ENCODE measurements around the gene SPOP. TPM values are rescaled to one million over a fixed set of nuclear protein-coding genes. Genes with fewer than 3 reads are reported as not detected.
A peak's percentile ranks its signal among the peaks of the same experiment; 100 is the strongest.

SPOP gene
- total RNA-seq, 1 donor from 2014 or later = 32.1 TPM

DNA sequence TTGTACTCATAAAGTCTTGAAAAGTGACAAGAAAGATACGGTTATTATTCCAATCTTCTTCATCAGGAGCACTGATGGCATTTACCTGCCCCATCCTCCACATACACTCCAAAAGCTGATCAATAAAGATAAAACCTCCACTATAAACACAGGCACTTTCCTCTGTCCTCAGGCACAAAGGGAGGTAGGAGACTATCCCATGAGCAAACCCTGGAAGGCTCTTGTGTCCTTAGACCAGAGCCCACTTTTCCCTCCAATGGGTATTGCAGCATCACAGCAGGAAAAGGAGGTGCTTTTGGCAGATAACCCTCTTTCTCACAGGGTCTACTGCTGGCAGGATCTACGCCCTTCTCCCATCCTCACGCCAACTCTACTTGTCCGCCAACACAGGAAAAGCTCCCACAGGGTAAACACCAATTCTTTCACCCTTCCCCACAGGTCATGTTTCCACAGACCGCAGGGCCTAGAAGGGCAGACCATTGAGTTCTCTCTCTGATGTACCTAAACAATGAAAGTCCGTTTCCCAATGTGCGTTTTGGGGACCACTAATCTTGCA lies 73.5 kb downstream of the SPOP start:
- TF ChIP-seq, protein P1, sequence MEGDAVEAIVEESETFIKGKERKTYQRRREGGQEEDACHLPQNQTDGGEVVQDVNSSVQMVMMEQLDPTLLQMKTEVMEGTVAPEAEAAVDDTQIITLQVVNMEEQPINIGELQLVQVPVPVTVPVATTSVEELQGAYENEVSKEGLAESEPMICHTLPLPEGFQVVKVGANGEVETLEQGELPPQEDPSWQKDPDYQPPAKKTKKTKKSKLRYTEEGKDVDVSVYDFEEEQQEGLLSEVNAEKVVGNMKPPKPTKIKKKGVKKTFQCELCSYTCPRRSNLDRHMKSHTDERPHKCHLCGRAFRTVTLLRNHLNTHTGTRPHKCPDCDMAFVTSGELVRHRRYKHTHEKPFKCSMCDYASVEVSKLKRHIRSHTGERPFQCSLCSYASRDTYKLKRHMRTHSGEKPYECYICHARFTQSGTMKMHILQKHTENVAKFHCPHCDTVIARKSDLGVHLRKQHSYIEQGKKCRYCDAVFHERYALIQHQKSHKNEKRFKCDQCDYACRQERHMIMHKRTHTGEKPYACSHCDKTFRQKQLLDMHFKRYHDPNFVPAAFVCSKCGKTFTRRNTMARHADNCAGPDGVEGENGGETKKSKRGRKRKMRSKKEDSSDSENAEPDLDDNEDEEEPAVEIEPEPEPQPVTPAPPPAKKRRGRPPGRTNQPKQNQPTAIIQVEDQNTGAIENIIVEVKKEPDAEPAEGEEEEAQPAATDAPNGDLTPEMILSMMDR (IDR thresholded peaks at IDR 0.05; ENCODE audit: insufficient read depth, low read length, severe bottlenecking) = no peak
- Histone ChIP-seq H3K27me3 (ENCODE audit: control insufficient read depth, insufficient read depth, low read length) (no peaks in the 10 kb centered on the region), H3K4me3 (ENCODE audit: low read depth, low read length) (no peak overlapping the region), H3K36me3 (ENCODE audit: control insufficient read depth, insufficient read depth, low read length) (peaks cover 14% of the 10 kb centered on the region)
- FAIRE-seq (no peak), DNase-seq (ENCODE audit: low read depth) (no peak)

DNA sequence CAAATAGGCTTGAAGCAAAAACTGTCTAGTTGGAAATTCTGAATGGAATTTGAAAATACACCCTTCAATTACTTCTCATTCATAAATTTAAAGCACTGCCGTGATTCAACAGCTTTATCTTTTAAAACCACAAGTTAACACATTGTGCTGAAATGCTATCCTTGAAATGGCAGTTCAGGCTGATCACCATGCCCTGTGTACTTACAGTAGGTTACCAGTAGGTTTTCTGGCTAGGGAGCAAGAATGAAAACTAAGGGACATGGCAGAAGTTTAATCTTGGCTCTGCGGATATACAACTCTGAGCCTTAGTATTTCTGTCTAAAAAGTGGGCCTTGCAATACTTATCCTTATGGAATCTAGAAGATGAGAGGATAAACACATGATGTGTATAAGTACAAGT lies 74.2 kb downstream of the SPOP start:
- Histone ChIP-seq H3K27me3 (ENCODE audit: control insufficient read depth, insufficient read depth, low read length) (no peaks in the 10 kb centered on the region), H3K4me3 (ENCODE audit: low read depth, low read length) (no peak overlapping the region), H3K36me3 (ENCODE audit: control insufficient read depth, insufficient read depth, low read length) (peaks cover 14% of the 10 kb centered on the region)
- TF ChIP-seq, protein P1 (IDR thresholded peaks at IDR 0.05; ENCODE audit: insufficient read depth, low read length, severe bottlenecking) = no peak
- FAIRE-seq = no peak
- no peak for DNase-seq (ENCODE audit: low read depth)

DNA sequence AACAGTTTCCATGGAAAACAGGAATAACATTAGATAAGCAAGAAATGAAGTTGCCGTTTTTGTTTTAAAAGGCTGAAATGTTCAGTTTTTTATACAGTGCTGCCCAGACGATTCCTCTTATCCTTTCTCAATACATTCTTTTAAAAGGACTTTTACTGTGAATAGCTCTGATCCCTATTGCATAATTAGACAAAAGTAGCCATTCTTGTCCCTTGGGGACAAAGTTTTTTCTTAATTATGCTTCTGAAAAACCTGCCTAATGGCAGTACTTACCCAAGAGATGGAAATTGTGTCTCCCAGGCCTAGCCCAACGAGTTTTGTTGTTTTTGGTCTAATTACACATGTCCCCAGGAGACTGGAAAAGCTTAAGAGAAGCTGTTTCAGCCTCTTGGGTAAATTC lies 74.7 kb downstream of the SPOP start:
- TF ChIP-seq, protein P1 (IDR thresholded peaks at IDR 0.05; ENCODE audit: insufficient read depth, low read length, severe bottlenecking) = no peak
- H3K36me3 ChIP-seq (ENCODE audit: control insufficient read depth, insufficient read depth, low read length) = peaks cover 13% of the 10 kb centered on the region
- DNase-seq (ENCODE audit: low read depth) (no peak), FAIRE-seq (no peak)
- no peak overlapping the region for H3K4me3 ChIP-seq (ENCODE audit: low read depth, low read length)
- H3K27me3 ChIP-seq (ENCODE audit: control insufficient read depth, insufficient read depth, low read length) = no peaks in the 10 kb centered on the region

GRCh38 chr17:49602783-49603182 lies 75.1 kb downstream of the SPOP start:
- Histone ChIP-seq H3K36me3 (ENCODE audit: control insufficient read depth, insufficient read depth, low read length) (peaks cover 10% of the 10 kb centered on the region), H3K27me3 (ENCODE audit: control insufficient read depth, insufficient read depth, low read length) (no peaks in the 10 kb centered on the region), H3K4me3 (ENCODE audit: low read depth, low read length) (no peak overlapping the region)
- TF ChIP-seq, protein P1 (IDR thresholded peaks at IDR 0.05; ENCODE audit: insufficient read depth, low read length, severe bottlenecking) = no peak
- FAIRE-seq (no peak), DNase-seq (ENCODE audit: low read depth) (no peak)

- no peak for FAIRE-seq
- DNase-seq (ENCODE audit: low read depth) = peak; percentile 13
- TF ChIP-seq, protein P1 (IDR thresholded peaks at IDR 0.05; ENCODE audit: insufficient read depth, low read length, severe bottlenecking) = no peak
- Histone ChIP-seq H3K4me3 (ENCODE audit: low read depth, low read length) (no peak overlapping the region), H3K27me3 (ENCODE audit: control insufficient read depth, insufficient read depth, low read length) (no peaks in the 10 kb centered on the region), H3K36me3 (ENCODE audit: control insufficient read depth, insufficient read depth, low read length) (peaks cover 12% of the 10 kb centered on the region)
Observed at GRCh38 chr17:49600949-49601348, 76.9 kb downstream of the SPOP start.

GRCh38 chr17:49598918-49599317 lies 79.0 kb downstream of the SPOP start:
- TF ChIP-seq, protein P1 (IDR thresholded peaks at IDR 0.05; ENCODE audit: insufficient read depth, low read length, severe bottlenecking) = no peak
- no peaks in the 10 kb centered on the region for H3K27me3 ChIP-seq (ENCODE audit: control insufficient read depth, insufficient read depth, low read length)
- FAIRE-seq (no peak), DNase-seq (ENCODE audit: low read depth) (no peak)
- H3K36me3 ChIP-seq (ENCODE audit: control insufficient read depth, insufficient read depth, low read length) = peaks cover 11% of the 10 kb centered on the region
- no peak overlapping the region for H3K4me3 ChIP-seq (ENCODE audit: low read depth, low read length)
